GM21381 (cell line): ENCODE data around the gene RAB19.
"Not testable (repeated sequence)": the region's sequence is repeated elsewhere in the genome, so short reads cannot be mapped to it uniquely, and the experiment has no call there.

ENCODE experiments used
- ATAC-seq: cut with Tn5 transposase; IDR thresholded peaks from one replicate; pipeline ENCODE4 v1.9.1; 2021; ENCODE audit warnings: mild to moderate bottlenecking, moderate library complexity; ENCODE audit not compliant: unreplicated experiment

RAB19 gene

GRCh38 chr7:140453273-140453672 lies 49.4 kb downstream of the RAB19 start:
- ATAC-seq: no peak

- not testable (repeated sequence) for ATAC-seq
Measured at GRCh38 chr7:140453785-140454656, 50.2 kb downstream of the RAB19 start.

- no peak for ATAC-seq
Measured at GRCh38 chr7:140454657-140455015, 50.8 kb downstream of the RAB19 start.

- ATAC-seq: no peak
Measured at GRCh38 chr7:140455743-140456142, 51.9 kb downstream of the RAB19 start.

GRCh38 chr7:140456551-140457051 lies 52.7 kb downstream of the RAB19 start:
- no peak for ATAC-seq

GRCh38 chr7:140458201-140458600 lies 54.3 kb downstream of the RAB19 start:
- no peak for ATAC-seq

- ATAC-seq: no peak
Measured at GRCh38 chr7:140458916-140459315, 55.1 kb downstream of the RAB19 start.

- ATAC-seq: no peak
Measured at GRCh38 chr7:140463111-140463510, 59.3 kb downstream of the RAB19 start.

GRCh38 chr7:140475747-140476333 lies 72.0 kb downstream of the RAB19 start:
- ATAC-seq: no peak

GRCh38 chr7:140476698-140477261 lies 72.9 kb downstream of the RAB19 start:
- ATAC-seq: no peak
